Progenitor cell of endocrine pancreas (in vitro differentiated cells): ENCODE data around the gene ATP8A2. TPM values are rescaled to one million over a fixed set of nuclear protein-coding genes. Genes with fewer than 3 reads are reported as not detected.

Experiments
- DNase-seq: peaks from one replicate; pipeline ENCODE4 v3.0.0; 2021; ENCODE audit warnings: low spot score; ENCODE audit not compliant: unreplicated experiment
- H3K27ac Mint-ChIP-seq: 2 replicates; pipeline ENCODE4 v1.8.0; 2021; ENCODE audit warnings: mild to moderate bottlenecking, moderate library complexity, mixed read lengths
- H3K27me3 Mint-ChIP-seq: 2 replicates; pipeline ENCODE4 v1.8.0; 2021; ENCODE audit warnings: mixed read lengths
- H3K36me3 Mint-ChIP-seq: 2 replicates; pipeline ENCODE4 v1.8.0; 2022; ENCODE audit warnings: mixed read lengths; ENCODE audit not compliant: insufficient read depth
- H3K4me1 Mint-ChIP-seq: 2 replicates; pipeline ENCODE4 v1.8.0; 2021; ENCODE audit warnings: low read depth, mixed read lengths
- H3K4me3 Mint-ChIP-seq: 2 replicates; pipeline ENCODE4 v1.8.0; 2021; ENCODE audit warnings: low read depth, mild to moderate bottlenecking, moderate library complexity, mixed read lengths
- H3K9me3 Mint-ChIP-seq: 2 replicates; pipeline ENCODE4 v1.8.0; 2021; ENCODE audit warnings: low read depth, mixed read lengths
- CTCF ChIP-seq: fragments of 200-600 bp; sonication (generic); IDR thresholded peaks from one replicate; pipeline ENCODE4 v1.5.0; 2021; ENCODE audit warnings: antibody characterized with exemption, mild to moderate bottlenecking; ENCODE audit not compliant: unreplicated experiment
- total RNA-seq: library from RNA; stranded (reverse); gene quantifications from 2 replicates; pipeline ENCODE4 v1.2.1, GENCODE V29; 2021

Gene ATP8A2
- total RNA-seq, 1 donor from 2014 or later: 0.38 TPM

GRCh38 chr13:25775275-25775674 is 403.5 kb downstream of the ATP8A2 start:
- no peak for DNase-seq
- H3K27ac Mint-ChIP-seq: no peak overlapping the region
- H3K36me3 Mint-ChIP-seq: no peaks in the 10 kb centered on the region
- peaks cover 33% of the 10 kb centered on the region for H3K4me1 Mint-ChIP-seq
- TF ChIP-seq CTCF: no peak
- H3K9me3 Mint-ChIP-seq: no peaks in the 10 kb centered on the region
- H3K27me3 Mint-ChIP-seq: peaks cover 15% of the 10 kb centered on the region
- no peak overlapping the region for H3K4me3 Mint-ChIP-seq

- peaks cover 30% of the 10 kb centered on the region for H3K4me1 Mint-ChIP-seq
- no peak overlapping the region for H3K4me3 Mint-ChIP-seq
- no peaks in the 10 kb centered on the region for H3K36me3 Mint-ChIP-seq
- H3K9me3 Mint-ChIP-seq: no peaks in the 10 kb centered on the region
- H3K27ac Mint-ChIP-seq: no peak overlapping the region
- DNase-seq: no peak
- H3K27me3 Mint-ChIP-seq: peaks cover 12% of the 10 kb centered on the region
- TF ChIP-seq CTCF: no peak
Observed at GRCh38 chr13:25775986-25776385, 404.2 kb downstream of the ATP8A2 start.

- Mint-ChIP-seq H3K4me3 (no peak overlapping the region), H3K27ac (no peak overlapping the region), H3K9me3 (no peaks in the 10 kb centered on the region), H3K4me1 (peaks cover 26% of the 10 kb centered on the region), H3K36me3 (no peaks in the 10 kb centered on the region), H3K27me3 (peaks cover 12% of the 10 kb centered on the region)
- no peak for TF ChIP-seq CTCF
- no peak for DNase-seq
Observed at GRCh38 chr13:25776722-25777121, 404.9 kb downstream of the ATP8A2 start.

- no peak for DNase-seq
- H3K9me3 Mint-ChIP-seq: no peaks in the 10 kb centered on the region
- H3K4me1 Mint-ChIP-seq: peaks cover 26% of the 10 kb centered on the region
- no peaks in the 10 kb centered on the region for H3K36me3 Mint-ChIP-seq
- no peak overlapping the region for H3K4me3 Mint-ChIP-seq
- no peak overlapping the region for H3K27ac Mint-ChIP-seq
- TF ChIP-seq CTCF: no peak
- peaks cover 12% of the 10 kb centered on the region for H3K27me3 Mint-ChIP-seq
Observed at GRCh38 chr13:25777509-25777908, 405.7 kb downstream of the ATP8A2 start.

- peaks cover 12% of the 10 kb centered on the region for H3K27me3 Mint-ChIP-seq
- no peak for DNase-seq
- H3K4me3 Mint-ChIP-seq: no peak overlapping the region
- H3K4me1 Mint-ChIP-seq: peaks cover 26% of the 10 kb centered on the region
- H3K27ac Mint-ChIP-seq: no peak overlapping the region
- no peaks in the 10 kb centered on the region for H3K9me3 Mint-ChIP-seq
- H3K36me3 Mint-ChIP-seq: no peaks in the 10 kb centered on the region
- TF ChIP-seq CTCF: no peak
Observed at GRCh38 chr13:25778365-25778764, 406.6 kb downstream of the ATP8A2 start.
